Measurements from ENCODE around the gene NPIPB9.
"Not testable (repeated sequence)": the region's sequence is repeated elsewhere in the genome, so short reads cannot be mapped to it uniquely, and the experiment has no call there.

NPIPB9 gene

DNA sequence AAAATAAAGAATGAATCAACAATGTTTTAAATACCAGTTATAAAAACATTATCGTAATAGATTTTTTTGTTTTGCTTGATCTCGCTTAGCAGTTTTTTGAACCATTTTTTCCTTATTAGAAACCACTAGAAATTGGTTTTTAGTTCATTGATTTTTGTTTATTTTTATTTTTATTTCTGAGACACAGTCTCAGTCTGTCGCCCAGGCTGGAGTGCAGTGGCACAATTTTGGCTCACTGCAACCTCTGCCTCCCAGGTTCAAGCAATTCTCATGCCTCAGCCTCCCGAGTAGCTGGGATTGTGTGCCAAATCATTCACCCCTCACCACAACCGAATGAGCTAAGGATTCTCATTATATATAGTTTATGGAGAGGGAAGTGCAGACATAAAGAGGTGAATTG is at the start of gene NPIPB9:
Gene NPIPB9, plus strand, starts transcription at position 301 of the 400 bp plus-strand sequence.
- DNase-seq (ENCODE audit: low read depth, low spot score), result not testable (repeated sequence)

GRCh38 chr16:28704246-28704645 is 47.3 kb upstream of the NPIPB9 start:
- DNase-seq (ENCODE audit: low read depth, low spot score); H3K27ac ChIP-seq: not testable (repeated sequence)

More for the DNA sequence above, at the start of gene NPIPB9:
- not testable (repeated sequence) for H3K27ac ChIP-seq

DNA sequence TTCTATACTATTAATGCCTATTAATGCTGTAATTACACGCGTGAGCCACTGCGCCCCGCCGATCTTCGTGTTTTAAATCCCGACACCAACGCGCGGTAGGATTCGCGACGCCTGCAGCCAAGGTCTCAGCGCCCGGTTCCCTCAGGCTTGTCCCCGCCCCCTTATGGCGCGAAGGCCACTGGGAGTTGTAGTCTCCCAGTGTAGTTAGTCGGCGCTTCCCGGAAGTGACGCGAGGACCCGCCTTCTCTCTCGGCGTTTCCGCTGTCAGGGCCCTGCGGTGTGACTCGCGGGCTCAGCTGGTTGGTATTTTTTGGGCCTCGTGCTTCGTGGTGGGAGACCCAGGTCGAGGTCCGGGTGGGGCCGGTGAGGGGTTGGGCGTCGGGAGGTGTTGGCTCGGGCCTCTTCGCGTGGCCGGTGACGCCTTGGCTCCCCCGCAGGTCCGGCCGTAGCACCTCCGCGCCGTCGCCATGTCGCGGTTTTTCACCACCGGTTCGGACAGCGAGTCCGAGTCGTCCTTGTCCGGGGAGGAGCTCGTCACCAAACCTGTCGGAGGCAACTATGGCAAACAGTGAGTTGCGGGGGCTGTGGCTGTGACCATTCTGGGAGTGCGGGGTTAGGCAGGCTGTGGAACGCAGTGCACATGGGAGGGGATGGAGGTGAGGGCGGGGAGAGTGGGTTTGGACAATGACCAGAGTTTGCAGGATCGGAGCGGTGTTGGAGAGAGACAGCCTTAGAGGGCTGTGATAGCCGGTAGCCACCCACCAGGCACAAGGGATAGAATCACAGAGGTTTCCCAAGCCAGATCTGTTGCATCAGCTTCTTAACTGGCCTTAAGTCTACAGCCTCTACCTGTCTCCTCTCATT is 40.1 kb upstream of the NPIPB9 start, which contains the start of gene EIF3C:
Gene EIF3C, plus strand, starts transcription at position 245 of the 864 bp plus-strand sequence. Its CDS starts 223 bp downstream, at position 468.
- DNase-seq (ENCODE audit: low read depth, low spot score); H3K27ac ChIP-seq: not testable (repeated sequence)

GRCh38 chr16:28722852-28723650 is 28.5 kb upstream of the NPIPB9 start:
- DNase-seq (ENCODE audit: low read depth, low spot score); H3K27ac ChIP-seq: not testable (repeated sequence)

DNA sequence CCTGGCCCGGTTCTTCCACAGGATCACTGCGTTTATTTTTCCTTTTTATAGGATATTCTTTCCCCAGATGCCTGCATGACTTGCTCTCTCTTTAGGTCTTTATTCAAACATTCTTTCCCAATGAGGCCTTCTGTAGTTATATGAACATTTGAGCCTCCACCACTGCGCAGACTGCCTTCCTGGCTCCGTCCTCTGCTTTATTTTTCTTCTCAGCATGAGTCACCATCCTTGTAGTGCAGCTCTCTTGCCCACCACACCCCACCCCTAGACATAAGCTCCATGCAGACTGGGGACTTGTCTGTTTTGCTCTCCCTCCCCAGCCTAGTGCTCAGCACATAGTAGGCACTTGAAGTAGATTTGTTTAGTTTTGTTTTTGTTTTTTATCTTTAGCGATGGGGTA is 20.3 kb upstream of the NPIPB9 start:
- H3K27ac ChIP-seq; DNase-seq (ENCODE audit: low read depth, low spot score): not testable (repeated sequence)

DNA sequence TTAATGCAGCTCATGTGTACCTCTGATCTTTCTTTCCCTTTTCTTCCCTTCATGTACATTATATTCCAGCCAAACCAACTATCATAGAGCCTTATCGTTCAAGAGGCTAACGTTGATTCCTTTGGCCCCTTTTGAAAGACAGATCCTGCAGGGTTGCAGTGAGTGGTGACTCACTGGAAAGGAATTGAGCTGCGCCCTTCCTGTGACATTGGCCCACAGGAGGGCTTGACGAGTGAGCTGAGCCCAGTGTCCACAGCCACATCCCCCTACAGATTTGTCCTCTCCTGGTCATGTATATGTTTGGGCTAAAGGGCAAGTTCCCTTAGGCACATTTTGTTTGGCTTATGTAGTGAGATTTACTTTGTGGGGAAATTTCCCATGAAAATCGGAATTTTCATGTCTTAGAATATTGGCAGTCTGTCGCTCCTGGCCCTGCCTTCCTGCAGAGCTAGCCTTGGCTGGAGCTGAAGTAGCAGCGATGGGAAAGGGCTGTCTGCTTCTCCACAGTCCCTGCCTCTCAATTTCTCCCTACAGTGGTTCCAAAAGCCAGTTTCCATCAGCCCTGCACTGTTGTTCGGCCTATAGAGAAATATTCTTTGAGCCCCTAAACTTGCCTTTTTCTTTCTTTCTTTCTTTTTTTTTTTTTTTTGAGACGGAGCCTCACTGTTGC is 19.0 kb upstream of the NPIPB9 start:
- not testable (repeated sequence) for DNase-seq (ENCODE audit: low read depth, low spot score); H3K27ac ChIP-seq

DNA sequence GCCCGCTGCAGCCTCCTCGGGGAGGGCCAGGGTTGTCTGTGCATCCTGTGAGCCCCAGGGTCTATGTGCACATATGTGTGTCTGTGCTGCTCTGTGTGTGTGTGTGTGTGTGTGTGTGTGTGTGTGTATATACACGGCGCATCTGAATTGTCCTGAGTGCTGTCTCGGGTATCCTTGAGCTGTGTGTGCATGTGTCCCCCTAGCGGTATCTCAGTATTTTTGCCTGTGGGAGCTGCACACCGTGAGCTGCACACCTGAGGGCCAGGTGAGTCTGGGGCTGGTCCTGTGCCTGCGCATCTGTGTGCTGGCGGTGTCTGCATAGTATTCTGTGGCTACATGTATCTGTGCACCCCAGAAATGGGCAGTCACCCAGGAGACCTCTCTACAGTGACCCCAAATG is 11.8 kb upstream of the NPIPB9 start:
- DNase-seq (ENCODE audit: low read depth, low spot score), result not testable (repeated sequence)

GRCh38 chr16:28740631-28741030 is 11.0 kb upstream of the NPIPB9 start:
- H3K27ac ChIP-seq; DNase-seq (ENCODE audit: low read depth, low spot score): not testable (repeated sequence)

More for the DNA sequence above, 11.8 kb upstream of the NPIPB9 start:
- H3K27ac ChIP-seq, result not testable (repeated sequence)

DNA sequence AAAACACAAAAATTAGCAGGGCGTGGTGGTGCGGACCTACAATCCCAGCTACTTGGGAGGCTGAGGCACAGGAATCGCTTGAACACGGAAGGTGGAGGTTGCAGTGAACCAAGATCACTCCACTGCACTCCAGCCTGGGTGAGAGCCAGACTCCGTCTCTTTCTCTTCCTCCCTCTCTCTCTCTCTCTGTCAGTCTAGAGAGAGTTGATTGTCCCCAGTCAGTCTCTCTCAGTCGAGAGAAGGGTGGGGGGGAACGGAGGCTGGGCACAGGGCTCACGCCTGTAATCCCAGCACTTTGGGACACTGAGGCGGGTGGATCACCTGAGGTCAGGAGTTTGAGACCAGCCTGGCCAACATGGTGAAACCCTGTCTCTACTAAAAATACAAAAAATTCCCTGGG is 10.3 kb upstream of the NPIPB9 start:
- DNase-seq (ENCODE audit: low read depth, low spot score); H3K27ac ChIP-seq: not testable (repeated sequence)

DNA sequence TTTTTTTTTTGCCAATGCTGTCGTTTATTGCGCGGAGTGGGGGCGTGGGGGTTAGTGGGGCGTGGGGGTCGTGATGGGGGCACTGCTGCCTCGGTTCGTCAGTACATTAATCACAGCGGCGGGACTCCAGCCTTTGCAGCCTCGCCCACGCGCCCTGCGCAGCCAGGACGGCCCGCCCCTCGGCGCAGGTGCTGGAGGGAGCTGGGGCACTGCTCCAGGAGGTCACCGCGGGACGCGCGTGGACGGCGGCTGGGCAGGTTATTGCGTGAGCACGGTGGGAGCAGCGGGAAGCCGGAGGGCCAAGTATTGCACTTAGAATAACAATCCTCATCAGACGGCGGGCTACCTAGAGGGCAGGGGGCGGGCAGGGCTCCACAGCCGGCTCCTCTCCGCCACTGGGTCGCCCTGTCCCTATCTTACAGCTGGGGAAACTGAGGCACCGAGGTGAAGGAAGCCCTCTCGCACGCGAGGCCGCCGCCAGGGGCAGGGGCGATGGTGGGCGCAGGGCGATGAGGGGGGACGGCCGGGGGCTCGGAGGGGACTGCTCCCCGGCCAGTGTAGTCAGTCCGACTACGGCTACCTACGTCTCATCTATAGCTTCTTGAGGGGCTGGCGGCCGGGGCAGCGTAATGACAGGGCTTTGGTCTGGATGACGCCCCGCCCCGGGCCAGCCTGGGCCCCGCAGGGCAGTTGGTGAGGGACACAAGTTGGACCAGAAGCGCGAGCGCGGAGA is 4.8 kb upstream of the NPIPB9 start:
- H3K27ac ChIP-seq; DNase-seq (ENCODE audit: low read depth, low spot score): not testable (repeated sequence)

DNA sequence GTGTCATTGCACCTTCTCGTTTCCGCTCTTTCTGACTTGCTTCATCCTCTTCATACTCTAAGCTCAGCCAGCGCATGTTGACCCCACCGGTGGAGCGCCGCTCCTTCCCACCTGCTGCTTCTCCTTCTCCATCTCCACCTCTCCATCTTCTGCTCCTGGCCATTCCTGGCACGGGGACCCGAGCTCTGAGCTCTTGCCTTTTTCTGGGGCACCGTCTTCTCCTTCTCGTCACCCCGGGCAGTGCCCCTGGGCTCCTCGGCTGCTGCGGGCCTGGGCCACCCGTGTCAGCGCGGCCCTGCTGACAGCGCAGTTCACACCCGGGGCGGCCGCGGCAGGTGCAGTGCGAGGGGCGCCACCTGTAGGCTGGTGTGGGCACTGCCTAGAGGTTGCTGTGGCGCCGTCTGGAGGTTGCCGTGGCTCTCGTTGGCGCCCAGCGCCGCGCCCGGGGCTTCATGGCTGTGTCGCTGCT is 1.6 kb upstream of the NPIPB9 start:
- DNase-seq (ENCODE audit: low read depth, low spot score); H3K27ac ChIP-seq: not testable (repeated sequence)

- not testable (repeated sequence) for DNase-seq (ENCODE audit: low read depth, low spot score); H3K27ac ChIP-seq
Measured at GRCh38 chr16:28750469-28751067, 1.0 kb upstream of the NPIPB9 start.

DNA sequence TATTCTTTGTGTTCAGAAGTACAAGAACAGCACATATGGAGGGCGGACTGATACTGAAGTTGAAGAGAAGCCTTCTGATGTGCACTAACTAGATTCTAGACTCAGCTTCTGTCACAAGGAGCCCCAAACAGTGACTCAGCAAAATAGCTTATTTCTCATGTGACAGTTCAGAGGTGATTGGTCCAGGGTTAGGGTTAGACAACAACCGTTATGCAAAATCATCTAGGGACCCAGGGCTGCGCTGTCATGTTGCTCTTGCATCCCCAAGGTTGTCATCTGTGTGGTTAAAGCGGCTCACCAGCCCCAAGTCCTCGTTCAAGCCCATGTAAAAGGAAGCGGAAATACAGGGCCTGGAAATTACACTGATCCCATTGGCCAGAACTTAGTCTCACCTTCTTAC is 30.1 kb downstream of the NPIPB9 start:
- not testable (repeated sequence) for DNase-seq (ENCODE audit: low read depth, low spot score); H3K27ac ChIP-seq

DNA sequence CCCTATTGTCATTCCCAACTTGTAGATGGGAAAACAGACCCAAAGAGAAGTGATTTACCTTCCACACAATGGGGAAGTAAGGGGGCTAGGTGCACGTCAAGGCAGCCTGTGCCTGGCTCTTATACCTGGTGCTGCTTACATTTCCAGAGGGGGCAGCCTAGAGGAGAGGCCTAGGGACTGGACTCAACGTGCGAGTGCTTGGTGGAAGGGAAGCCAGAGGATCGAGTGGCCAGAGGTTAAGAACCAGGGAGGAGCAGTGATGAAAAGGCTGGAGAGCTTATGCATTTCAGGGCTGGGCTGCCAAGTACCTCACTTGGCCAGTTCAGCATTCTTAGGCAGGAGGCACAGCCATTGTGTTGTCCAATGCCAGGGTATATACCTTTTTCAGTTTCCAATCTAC is 30.8 kb downstream of the NPIPB9 start:
- not testable (repeated sequence) for H3K27ac ChIP-seq; DNase-seq (ENCODE audit: low read depth, low spot score)

DNA sequence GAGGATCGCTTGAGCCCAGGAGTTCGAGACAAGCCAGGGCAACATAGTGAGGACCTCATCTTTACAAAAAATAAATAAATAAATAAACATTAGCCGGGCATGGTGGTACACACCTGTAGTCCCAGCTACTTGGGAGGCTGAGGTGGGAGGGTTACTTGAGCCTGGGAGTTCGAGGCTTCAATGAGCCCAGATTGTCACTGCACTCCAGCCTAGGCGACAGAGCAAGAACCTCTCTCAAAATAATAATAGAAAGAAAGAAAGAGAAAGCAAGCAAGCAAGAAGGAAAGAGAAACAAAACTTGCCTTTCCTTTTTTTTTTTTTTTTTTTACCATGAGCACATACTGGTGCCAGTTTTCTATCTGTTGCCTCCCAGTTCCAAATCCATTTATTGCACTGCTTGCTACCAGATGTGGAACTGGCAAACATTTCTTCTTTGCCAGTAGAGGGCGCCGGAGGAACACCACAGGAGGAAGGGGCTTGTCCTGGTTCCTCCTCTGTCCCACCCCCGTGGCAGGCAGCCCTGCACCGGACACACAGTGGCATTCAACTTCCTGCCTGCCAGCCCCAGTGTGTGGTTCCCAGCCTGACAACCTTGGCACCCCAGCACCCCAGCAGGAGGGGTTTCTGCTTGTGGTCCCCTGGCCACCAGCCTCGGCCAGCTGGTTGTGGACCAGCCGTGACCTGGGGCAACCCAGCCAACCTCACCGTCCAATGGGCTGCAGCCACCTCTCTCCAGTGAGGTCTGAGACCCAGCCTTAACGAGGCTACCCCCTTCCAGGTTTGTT is 50.8 kb downstream of the NPIPB9 start:
- H3K27ac ChIP-seq; DNase-seq (ENCODE audit: low read depth, low spot score): not testable (repeated sequence)

DNA sequence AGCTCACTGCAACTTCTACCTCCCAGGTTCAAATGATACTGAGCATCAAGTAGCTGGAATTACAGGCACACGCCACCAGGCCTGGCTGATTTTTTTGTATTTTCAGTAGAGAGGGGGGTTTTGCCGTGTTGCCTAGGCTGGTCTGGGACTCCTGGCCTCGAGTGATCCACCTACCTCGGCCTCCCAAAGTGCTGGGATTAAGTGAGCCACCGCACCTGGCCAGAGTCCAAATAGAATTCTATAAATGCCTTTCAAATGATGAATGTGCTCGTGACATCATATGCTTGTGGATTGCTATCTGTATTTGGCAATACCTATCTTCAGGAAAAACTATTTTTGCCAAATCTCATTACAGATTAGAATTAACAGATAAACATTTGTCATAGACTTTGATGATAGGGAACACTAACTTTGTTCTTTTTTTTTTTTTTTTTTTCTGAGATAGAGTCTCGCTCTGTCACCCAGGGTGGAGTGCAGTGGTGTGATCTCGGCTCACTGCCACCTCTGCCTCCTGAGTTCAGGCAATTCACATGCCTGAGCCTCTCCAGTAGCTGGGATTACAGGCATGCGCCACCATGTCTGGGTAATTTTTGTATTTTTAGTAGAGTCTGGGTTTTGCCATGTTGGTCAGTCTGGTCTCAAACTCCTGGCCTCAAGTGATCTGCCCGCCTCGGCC is 56.0 kb downstream of the NPIPB9 start:
- not testable (repeated sequence) for H3K27ac ChIP-seq; DNase-seq (ENCODE audit: low read depth, low spot score)

DNA sequence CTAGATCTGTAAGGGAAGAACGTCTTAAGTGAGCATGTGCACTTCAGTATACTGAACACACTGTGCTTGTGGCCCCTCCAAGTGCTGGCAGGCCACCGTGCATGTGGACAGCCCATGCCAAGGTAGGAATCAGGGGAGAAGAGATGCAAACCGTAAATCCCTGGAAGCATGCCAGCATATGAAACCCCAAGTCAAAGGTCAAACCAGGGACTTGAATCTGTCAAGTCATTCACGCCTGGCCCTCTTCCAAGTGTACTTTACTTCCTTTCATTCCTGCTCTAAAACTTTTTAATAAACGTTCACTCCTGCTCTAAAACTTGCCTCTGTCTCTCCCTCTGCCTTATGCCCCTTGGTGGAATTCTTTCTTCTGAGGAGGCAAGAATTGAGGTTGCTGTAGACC is 68.4 kb downstream of the NPIPB9 start:
- no peak overlapping the region for H3K27ac ChIP-seq
- no peak for DNase-seq (ENCODE audit: low read depth, low spot score)

GRCh38 chr16:28820546-28820945 is 69.0 kb downstream of the NPIPB9 start:
- H3K27ac ChIP-seq, result not testable (repeated sequence)

More at GRCh38 chr16:28820546-28820945, 69.0 kb downstream of the NPIPB9 start:
- not testable (repeated sequence) for DNase-seq (ENCODE audit: low read depth, low spot score)
